NB4 (cell line): Measurements from ENCODE around the gene BCAR3.

Source experiments
- DNase-seq: peaks from one replicate; pipeline ENCODE4 v3.0.0; 2010; ENCODE audit warnings: low read depth
- H3K4me3 ChIP-seq: one replicate; pipeline ENCODE4 v1.5.1; 2011; ENCODE audit warnings: mild to moderate bottlenecking, low read depth, low read length, moderate library complexity
- MYC ChIP-seq: IDR thresholded peaks from 2 replicates; pipeline ENCODE4 v1.6.1; 2011; ENCODE audit warnings: low read depth, low read length
- POLR2A ChIP-seq: IDR thresholded peaks from 2 replicates; pipeline ENCODE4 v1.6.1; 2011; ENCODE audit warnings: mild to moderate bottlenecking; ENCODE audit not compliant: insufficient read length; ENCODE audit errors: extremely low read depth
- TF ChIP-seq, protein P1 (sequence below): IDR thresholded peaks from 2 replicates; pipeline ENCODE4 v1.6.1; 2011; ENCODE audit warnings: low read depth, low read length
- TF ChIP-seq, protein P2 (sequence below): IDR thresholded peaks from one replicate; pipeline ENCODE4 v1.5.1; 2012; ENCODE audit warnings: low read depth, low read length

The BCAR3 gene

DNA sequence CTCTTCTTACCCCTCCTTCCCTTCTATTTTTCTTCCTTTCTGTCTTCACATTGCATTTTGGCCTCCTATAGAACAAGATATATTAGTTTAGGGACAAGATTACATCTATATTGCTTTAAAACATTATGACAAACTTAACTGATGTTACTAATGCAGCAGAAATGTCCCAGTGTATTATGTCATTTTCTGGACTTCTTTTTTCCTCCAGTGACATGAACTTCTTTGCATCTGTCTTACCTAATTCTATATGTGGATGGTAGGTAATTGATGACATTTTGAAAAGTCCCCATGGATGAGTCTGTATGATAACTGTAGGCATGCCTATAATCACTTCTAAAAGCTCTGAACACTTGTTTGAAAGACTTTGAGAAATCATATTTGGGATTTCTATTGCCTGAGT, 144.2 kb downstream of the BCAR3 start:
- no peak for TF ChIP-seq POLR2A
- no peak for TF ChIP-seq MYC
- TF ChIP-seq, protein P1, sequence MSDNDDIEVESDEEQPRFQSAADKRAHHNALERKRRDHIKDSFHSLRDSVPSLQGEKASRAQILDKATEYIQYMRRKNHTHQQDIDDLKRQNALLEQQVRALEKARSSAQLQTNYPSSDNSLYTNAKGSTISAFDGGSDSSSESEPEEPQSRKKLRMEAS = no peak
- TF ChIP-seq, protein P2, sequence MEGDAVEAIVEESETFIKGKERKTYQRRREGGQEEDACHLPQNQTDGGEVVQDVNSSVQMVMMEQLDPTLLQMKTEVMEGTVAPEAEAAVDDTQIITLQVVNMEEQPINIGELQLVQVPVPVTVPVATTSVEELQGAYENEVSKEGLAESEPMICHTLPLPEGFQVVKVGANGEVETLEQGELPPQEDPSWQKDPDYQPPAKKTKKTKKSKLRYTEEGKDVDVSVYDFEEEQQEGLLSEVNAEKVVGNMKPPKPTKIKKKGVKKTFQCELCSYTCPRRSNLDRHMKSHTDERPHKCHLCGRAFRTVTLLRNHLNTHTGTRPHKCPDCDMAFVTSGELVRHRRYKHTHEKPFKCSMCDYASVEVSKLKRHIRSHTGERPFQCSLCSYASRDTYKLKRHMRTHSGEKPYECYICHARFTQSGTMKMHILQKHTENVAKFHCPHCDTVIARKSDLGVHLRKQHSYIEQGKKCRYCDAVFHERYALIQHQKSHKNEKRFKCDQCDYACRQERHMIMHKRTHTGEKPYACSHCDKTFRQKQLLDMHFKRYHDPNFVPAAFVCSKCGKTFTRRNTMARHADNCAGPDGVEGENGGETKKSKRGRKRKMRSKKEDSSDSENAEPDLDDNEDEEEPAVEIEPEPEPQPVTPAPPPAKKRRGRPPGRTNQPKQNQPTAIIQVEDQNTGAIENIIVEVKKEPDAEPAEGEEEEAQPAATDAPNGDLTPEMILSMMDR = no peak
- no peak overlapping the region for H3K4me3 ChIP-seq
- DNase-seq = no peak

DNA sequence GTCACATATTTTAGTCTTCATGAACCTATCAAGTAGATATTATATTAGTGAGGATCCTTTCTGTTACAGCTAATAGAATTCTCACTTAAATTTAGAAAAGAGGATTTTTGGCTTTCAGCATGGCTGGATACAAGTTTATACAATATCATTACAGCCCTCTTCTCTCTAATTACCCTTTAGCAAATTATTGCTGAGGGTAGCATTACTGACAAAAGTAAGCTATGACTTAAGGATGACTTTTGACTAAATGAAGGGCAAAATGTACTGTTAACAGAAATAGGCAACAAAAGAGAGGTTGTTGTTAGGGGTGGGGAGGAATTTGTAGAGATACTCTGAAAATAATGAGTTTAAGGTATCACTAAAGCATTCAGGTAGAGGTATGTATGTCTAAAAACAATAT, 148.0 kb downstream of the BCAR3 start:
- TF ChIP-seq, protein P2 = no peak
- TF ChIP-seq, protein P1 = no peak
- TF ChIP-seq POLR2A = no peak
- TF ChIP-seq MYC = no peak
- no peak for DNase-seq
- H3K4me3 ChIP-seq = no peak overlapping the region

DNA sequence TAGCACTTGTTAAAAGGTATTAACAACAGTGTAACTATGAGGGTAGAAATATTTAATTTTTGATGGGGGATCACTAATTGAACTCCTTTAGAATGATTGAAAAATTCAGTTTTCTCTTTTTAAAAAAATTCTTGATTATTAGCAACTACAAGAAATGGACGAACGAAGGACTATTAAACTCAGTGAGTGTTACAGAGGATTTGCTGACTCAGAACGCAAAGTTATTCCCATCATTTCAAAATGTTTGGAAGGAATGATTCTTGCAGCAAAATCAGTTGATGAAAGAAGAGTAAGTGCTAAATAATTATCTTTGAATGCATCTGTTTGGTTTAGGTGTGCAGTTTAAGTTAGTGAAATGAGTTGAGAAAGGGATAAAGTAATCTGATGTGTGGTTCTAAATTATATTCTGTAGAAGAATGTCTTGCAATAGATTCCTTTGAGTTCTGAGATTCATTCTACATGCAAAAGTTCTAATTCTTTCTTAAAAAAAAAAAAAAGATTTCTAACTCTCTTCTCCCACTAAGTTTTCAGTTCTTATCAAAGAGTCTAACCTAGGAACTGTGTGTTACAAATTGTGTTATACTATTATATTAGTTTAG, 148.8 kb downstream of the BCAR3 start:
- TF ChIP-seq MYC (no peak), POLR2A (no peak)
- TF ChIP-seq, protein P1 = no peak
- TF ChIP-seq, protein P2 = no peak
- no peak for DNase-seq
- H3K4me3 ChIP-seq = no peak overlapping the region

DNA sequence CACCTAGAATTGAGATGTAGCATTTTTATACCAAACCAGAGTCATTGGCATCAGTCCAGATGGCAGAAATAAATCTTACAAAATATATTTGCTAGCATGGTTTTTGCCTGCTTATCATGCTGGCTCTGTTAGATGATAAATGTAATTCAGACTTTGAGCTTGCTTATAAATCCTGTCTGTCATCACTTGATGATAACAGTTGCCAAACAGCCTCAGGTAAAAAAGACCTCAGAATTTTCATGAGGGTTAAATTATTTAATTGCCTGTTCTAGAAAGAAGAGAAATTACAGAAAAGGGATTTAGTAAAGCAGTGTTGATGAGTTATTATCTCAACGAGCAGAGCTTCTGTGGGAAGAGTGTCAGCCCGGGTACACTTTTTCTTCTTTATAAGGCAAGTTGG, 150.4 kb downstream of the BCAR3 start:
- TF ChIP-seq POLR2A (no peak), MYC (no peak)
- TF ChIP-seq, protein P2 = no peak
- TF ChIP-seq, protein P1 = no peak
- no peak for DNase-seq
- no peak overlapping the region for H3K4me3 ChIP-seq

DNA sequence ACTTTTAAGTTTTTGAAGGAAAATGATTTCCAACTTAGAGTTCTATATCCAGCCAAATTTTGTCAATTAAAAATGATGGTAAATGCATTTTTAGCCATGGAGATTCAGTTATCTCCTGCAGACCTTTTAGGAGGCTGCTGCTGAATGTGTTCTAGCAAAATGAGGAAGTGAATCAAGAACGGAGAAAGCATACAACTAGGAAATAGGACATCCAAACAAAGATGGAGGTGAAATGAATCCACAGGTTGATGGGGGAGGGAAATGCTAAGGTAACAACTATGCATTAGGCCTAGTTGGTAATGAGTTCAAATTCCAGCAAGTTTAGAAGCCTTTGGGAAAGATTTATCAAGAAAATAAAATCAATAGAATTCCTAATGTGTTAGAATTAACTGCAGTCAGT, 153.2 kb downstream of the BCAR3 start:
- H3K4me3 ChIP-seq = no peak overlapping the region
- TF ChIP-seq, protein P2 = no peak
- TF ChIP-seq, protein P1 = no peak
- TF ChIP-seq MYC (no peak), POLR2A (no peak)

DNA sequence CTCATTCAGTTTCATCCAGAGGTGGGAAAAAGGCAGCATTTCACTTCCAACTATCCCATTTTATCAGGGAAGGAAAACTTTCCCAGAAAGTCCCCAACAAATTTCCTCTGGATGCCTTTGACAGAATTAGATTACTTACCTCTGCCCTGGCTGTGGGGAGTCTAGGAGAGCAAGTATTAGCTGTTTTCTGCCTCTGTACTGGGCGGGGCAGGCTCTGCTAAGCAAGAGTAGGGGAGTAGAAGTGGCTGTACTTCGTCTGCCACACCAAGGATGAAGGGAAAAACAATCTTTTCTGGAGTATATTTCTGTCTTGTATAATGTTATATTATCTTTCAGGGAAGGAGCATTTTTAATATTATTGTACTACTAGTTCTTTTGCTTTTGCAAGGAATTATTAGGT, 155.2 kb downstream of the BCAR3 start:
- no peak overlapping the region for H3K4me3 ChIP-seq
- no peak for DNase-seq
- TF ChIP-seq MYC = no peak
- no peak for TF ChIP-seq POLR2A
- TF ChIP-seq, protein P1 = no peak
- TF ChIP-seq, protein P2 = no peak

More for the DNA sequence above, 153.2 kb downstream of the BCAR3 start:
- peak; percentile 35 for DNase-seq
